HG03280 (cell line): ENCODE data around the gene GPR3.

ENCODE experiments used
- ATAC-seq: cut with Tn5 transposase; IDR thresholded peaks from one replicate; pipeline ENCODE4 v1.9.1; 2021; ENCODE audit warnings: mild to moderate bottlenecking, moderate library complexity; ENCODE audit not compliant: unreplicated experiment

Gene GPR3

DNA sequence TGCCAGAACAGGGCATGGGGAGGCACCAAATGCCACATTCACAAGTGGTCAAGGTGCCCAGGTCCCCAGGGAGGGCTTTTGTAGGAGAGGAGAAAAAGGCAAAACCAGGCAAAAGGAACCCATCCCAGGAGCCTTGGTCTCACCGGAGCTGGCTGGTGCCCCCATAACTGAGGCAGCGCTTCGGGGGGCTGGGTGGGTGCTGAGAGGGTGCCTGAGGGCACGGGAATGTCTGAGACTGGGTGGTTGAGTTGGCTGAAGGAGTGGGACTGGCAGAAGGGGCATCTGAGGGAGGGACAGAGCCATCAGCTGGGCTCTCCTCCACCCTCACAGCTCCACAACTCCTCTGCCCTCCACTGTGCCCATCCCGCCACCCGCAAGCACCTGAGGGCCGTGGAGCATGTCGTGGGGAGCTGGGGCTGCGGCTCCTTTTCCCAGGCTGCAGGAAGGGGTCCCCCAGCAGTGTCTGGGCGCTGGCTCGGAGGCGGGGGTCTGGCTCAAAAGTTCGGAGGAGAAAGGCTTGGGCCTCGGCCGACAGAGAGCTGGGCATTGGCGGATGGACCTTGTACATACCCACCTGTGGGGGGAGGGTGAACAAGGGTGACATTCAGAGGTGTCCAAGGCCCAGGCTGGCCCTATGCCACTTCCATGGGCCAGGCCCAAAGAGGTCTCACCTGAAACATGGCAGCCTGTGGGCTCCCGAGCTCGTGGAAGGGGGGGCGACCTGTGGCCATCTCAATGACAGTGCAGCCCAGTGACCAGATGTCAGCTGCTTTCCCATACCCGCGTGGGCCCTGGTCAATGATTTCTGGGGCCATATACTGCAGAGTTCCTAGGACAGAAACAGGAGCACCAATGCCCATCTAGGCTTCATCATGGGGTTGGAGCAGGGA, 34.1 kb upstream of the GPR3 start:
- ATAC-seq: no peak

DNA sequence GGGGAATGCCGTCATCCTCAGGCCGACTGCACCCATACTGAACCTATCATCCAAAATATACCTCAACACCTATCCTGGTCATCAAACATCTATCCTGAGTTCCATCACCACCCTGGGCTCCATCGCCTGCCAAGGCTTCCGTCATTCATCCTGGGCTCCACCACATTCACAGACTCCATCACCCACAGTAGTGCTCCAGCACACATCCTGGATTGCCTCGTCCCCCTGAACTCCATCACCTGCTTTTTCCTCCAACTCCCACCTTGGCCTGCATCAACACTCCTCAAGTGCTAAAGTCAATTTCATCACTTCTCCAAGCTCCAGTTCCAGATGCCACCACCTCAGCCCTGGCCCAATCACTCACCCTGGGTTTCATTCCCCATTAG, 33.5 kb upstream of the GPR3 start:
- no peak for ATAC-seq

DNA sequence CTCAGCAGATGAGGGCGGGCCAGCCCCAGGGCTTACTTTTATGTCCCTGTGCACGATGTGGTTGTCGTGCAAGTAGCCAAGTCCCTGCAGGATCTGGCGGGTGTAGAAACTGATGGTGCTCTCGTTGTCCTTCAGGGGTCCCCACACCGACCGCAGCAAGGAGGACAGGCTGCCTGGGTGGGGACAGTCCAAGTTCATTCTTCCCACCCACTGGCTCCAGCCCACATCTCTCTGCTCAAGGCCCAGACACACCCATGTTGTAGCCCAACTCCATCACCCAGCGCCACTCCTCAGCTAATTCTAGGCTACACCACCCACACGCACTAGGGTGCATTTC, 32.6 kb upstream of the GPR3 start:
- ATAC-seq: no peak

DNA sequence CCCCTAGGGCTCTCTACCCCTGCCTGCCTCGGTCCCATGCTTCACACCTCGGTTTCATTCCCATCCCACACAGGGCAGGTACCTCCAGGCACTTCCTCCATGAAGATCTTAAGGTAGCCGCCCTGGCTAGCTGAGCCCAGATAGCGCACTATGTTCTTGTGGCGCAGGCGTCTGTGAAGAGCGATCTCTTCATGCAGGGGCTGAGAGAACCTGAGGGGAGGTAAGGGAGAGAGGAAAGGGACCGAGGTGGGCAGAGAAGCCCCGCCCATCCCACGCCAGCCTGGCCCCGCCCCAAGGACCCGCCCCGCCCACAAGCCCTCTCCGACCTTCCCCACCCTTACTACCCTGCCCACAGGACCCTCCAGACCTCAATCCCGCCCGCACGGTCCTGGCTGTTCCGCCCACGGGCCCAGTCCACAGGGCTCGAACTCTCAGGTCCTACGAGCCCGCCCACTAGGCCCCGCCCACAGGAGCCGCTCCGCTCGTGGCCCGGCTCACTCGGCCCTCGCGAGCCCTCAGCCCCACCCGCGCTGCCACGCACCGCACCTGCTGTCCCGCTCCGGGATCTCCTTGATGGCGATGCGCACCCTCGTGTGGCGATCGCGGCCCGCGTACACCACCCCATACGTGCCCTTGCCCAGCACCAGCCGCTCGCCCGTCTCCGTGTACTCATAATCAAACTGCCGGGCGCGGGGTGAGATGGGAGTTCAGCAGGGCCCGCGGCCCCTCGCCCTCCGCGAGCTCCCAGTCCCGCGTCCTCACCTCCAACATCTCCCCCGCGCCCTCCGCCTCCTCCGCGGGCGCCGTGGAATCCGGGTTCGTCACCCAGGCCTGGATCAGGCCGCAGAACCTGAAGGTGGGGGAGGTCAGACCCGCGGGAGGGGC, 32.0 kb upstream of the GPR3 start:
- ATAC-seq: no peak

DNA sequence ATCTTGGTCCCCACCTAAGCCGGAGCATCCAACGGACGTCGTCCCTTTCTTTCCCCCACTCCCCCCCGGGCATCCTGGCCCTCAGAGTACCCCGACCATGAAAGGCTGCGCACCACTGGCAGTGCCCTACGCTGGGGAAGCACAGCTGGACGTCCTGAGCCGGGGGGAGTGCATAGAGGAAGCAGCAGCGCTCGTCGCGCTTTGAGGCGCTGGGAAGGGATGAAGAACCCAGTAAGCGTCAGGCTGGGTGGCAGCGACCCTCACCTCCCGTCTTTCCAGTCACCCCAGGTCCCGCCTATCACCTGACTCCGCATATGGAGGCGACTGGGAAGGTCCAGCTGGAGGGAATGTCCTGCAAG, 31.4 kb upstream of the GPR3 start:
- ATAC-seq: no peak

DNA sequence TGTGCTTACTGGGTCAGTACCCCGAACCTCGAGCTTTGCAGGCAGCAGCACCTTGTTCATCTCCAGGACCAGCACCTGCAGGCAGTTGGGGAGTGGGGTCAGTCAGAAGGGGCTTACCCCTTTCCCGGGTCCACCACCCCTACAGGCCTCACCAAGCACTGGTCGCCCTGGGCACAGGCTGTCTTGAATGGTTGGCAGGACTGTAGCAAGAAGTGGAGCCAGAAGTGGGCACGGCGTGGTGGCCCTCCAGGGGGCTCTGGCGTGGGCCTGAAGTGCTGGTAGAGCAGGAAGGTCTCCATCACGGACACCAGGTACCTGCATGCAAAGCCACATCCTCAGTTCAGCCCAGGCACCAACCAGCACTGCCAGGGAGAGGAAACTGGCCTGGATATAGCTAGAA, 30.9 kb upstream of the GPR3 start:
- no peak for ATAC-seq

DNA sequence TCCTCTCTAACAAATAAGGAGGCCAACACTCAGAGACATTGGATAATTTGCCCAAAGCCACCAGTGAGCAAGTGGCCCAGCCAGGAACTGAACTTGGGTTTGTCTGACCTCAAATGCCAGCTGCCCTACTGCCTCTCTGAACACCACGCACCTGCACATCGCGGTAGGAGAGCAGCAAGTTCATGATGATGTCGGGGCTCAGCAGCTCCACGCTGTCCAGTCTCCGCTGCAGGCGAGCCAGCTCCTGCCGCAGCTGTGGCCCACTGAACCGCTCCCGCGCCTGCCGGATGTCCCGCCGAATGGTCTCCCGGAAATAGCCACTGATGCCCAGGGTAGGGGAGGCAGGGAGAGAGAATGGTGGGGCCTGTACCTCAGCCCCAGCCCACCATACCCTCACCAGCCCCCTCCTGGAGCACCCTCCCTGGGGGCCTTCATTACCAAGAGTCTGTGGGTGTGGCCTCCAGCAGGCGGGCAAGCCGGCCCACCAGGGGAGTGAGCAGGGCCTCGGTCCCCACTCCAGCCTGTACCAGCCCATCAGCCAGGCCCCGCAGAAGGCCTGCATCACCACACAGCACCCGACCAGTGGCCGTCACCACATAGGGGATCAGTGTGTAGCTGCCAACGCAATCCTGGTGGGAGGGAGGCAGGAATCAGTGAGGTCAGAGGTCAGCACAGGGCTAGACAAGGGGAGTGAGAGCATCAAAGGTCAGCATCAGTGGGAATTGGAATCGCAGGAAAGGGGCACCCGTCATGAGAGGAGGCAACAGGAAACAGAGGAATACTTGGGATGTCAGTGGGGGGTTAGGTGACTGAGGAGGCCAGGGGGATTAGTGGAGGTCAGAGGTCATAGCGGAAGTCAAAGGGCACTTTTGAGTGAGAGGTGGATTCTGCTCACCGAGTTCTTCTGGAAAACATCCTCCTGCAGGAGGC, 28.4 kb upstream of the GPR3 start:
- ATAC-seq: no peak

DNA sequence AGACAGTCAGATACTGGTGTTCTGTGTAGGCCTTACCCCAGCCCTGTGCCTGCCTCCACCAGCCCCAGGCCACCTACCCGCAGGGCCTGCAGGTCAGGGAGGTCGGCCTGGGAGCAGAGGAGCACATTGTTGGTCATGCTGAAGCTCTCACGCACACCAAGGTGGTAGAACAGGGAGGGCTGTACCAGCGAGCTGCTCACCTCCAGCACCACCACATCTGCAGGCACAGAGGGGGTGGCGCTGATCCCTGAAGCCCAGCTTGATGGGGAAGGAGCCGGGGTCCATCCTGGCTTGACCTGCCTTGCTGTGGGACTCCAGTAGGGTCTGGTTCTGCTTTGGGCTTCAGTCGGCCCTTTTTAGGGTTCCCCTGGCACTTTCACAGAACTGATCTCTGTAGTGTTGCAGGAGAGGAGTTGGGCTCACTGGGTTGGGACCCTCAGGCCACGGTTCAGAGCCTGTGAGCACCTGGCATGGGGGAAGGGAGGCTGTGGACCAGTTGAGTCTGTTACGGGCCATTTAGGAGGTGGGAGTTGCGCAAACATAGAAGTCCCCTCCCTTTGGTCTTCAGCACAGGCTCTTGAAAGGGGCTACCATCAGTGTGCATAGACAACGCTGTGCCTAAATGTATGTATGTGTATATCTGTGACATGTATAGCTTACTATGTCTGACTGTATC, 27.6 kb upstream of the GPR3 start:
- no peak for ATAC-seq

DNA sequence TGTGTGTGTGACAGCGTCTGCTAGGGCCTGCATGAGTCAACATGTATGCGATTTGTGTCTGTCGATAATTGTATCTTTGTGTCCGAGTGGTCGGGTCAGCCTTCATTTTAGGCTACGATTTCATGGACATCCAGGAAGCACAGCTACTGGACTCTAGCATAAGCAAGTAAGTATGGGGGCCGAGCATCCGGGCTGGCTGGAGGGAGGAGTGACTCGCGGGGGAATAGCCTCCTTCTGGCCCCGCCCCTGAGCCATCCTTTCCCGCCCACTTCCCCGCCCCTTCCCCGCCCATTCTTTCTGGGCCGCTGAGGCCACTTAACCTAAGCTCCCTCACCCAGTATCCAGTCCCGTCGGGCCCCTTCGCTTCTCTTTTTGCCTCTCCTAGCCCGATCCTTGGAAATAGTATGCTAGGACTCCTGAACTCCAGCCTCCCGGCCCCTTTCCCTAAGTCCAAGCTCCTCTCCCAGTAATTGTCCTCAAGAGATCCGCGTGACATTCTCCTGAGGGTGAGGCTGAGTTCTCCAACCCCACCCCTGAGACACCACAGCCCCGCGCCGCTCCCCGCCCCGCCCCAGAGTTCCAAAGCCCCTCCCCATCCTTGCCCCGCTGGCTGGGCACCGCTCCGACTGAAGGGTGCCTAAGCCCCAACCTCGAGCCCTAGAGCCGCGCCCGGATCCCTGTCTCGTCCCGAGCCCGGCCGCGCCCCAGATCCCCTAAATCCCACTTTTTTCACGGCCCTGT, 26.9 kb upstream of the GPR3 start:
- no peak for ATAC-seq

DNA sequence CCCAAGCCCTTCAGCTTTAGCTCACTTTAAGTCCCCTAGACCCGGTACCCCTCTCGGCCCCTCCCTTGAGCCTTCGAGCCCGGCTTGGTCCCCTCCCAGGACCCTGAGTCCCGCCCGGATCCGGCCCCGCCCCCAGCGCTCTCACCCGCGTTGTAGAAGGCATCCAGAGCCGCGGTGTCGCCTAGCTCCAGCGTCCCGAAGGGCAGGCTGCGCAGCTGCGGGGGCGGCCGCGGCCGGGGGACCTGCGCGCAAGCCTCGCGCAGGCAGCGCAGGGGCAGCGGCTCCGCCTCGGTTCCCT, 26.4 kb upstream of the GPR3 start:
- no peak for ATAC-seq

DNA sequence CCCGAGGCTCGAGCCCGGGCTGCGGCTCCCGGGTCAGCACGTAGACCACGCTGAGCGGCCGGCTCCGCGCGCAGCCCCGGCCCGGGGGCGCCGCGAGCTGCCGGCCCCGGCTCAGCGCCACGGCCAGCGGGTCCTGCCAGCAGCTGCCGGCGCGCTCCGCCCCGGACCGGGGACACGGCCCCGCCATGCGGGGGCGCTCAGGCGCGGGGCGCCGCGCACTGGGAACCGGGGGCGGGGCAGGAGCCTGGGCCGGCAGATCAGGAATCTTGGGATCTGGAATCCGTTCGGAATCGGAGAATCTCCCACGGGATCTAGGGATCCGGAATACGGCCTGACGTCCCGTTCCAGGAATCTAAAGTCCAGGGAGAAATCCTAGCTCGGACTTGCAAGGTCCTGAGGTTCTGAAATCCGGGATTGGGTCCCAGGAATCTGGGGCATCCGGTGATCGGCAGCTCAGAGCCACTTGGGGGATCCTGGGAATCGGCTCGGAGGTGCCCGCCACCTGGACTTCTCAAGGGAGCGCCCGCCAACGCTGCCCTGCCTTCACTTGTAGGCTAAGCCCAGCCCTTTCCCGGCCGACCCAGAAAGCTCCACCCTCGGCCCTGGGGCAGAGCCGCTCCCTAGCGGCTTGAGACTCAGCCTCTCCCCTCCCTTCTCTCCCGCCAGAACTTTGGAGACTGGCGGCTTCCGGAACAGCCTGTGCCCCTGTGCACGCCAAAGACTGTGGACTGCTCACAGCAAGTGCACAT, 25.8 kb upstream of the GPR3 start, which contains the start of gene MAP3K6:
Gene MAP3K6, minus strand, starts transcription at position 551 of the 749 bp plus-strand sequence. Its CDS starts 364 bp downstream, at position 187.
- ATAC-seq: no peak

DNA sequence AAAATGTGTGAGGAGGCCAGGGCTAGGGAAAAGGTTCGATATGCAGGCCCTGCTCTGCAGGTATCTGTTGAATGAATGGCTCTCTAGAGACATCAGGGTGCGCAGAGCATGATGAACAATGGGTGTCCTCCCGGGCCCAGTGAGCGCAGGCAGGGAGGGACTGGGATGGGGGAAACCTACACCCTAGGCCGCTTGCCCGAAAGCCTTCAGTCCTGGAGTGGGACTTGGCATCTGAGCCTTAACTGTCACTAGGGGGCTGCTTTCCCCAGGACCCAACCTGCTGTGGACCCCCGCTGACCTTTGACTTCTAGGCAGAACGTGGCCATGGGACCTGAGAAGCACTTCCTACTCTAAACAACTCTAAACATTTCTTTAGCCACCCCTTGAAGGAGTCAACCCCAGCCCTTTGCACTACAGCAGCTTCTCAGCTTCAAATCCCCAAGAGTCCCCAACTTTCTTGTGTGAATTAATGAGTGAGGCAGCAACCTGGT, 25.2 kb upstream of the GPR3 start:
- no peak for ATAC-seq

DNA sequence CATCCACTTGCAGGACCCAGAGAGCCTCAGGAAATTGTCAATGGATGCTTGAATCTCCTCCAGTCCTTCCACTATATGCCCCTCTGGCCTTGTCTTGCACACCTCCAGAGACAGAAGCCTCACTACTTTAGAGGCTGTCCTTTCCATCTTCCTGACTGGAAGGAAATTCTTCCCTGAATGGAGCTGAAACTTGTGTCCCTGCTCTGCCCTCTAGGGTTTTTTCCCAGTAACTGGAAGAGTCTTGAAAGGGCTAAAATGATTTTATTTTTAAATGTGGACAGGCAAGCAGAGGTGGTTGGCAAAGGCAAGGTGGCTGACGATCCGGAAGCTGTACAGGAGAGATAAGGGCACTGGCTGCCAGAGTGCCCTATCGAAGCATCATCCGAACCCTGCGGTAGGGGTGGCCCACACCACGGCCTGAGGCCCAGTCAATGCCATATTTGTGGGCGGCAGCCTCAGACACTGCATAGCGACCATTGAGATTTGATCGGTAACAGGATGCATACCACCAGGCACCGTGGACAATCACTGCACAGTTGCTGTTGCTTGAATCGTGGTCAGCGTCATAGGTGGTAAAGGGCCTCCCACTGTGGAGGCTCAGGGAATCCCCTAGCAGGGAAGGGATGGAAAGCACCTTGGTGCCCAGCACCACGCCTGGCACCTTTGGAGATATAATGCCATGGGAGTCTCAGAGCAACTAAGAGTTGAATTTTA, 23.4 kb upstream of the GPR3 start:
- no peak for ATAC-seq

DNA sequence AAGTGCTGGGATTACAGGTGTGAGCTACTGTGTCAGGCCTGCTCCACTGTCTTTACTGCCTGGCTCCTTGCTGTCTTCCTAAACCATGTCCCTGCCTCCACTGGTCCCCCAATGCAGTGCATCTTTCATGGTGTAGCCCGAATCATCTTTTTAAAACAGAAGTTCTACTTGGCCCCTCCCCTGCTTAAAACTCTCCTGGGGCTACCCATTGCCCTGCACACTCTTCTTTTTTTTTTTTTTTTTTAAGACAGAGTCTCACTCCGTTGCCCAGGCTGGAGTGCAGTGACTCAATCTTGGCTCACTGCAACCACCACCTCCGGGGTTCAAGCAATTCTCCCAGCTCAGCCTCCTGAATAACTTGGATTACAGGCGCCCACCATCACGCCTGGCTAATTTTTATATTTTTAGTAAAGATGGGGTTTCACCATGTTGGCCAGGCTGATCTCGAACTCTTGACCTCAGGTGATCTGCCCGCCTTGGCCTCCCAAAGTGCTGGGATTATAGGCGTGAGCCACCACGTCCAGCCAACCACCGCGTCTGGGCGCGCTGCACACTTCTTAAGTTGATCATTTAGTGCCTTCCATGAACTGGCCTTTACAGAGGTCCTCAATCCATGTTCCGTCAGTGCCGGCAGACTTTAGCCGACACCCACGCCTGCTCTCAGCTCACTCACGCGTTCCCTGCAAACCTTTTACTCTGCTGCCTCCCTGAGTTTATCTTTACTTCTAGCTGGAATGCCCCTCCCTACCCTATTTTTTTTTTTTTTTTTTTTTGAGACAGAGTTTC, 20.2 kb upstream of the GPR3 start:
- no peak for ATAC-seq

DNA sequence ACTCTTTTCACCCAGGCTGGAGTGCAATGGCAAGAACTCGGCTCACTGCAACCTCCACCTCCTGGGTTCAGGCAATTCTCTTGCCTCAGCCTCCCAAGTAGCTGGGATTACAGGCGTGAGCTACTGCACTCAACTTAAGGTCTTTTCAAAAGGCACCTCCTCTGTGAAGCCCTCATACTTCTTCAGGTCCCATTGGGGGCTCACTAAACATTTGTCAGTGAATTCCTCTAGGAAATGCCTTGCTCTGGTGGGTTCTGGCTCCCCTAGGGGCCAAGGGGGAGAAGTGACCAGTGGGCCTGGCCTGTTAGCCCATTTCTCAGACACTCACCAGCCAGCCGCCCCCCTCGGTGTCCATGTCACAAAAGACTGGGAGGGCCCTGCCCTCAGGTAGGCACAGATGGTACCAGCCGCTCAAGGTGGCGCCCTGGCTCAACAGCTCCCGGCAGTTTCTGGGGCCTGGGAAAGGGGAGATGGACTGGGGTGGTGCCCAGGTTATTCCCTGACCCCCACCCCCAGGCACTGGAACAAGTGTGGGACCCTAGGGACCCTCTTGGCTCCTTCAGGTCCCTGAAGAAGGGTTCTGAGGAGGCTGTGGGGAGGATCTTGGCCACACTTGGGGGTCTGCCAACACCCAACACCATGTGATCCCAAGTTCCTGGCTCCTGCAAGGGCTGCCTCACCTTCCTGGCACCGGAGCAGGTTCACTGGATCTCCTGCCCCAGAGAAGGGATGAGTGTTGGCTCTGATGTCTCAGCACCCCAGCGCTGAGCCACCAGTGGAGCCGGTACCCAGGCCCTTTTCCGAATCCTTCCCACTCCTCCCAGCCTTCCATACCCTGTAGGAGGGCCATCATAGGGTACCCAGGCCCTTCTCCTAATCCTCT, 19.4 kb upstream of the GPR3 start:
- ATAC-seq: no peak

DNA sequence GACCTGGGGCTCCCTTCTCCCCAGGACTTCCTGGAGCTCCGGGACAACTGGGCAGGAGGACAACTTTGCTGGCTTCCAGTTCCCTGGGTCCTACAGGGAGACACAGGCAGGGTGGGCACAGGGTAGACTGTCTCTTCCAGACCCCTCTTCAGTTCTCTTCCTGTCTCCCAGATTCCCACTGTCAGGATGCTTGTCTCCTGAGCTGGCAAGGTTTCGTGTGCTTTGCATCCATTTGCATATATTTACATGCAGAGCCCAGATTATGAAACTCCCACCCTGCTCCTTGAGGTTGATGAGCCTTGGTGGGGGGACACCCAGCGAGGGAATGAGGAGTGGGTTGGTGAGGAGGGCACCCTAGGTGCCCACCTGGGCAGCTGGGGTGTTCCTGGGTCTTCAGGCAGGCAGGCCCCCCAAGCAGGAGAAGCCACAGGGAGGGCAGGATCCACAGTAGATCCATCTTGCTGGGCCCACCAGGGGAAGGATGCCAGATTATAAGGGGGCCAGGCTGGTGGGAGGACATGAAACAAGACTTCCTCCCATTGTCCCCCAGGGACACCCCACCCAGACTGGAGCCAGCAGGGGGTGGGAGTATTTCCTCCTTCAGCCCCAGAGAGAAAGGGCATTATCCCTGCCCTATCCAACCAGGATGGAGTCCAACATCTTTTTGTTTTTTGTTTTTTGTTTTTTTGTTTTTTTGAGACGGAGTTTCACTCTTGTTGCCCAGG, 17.9 kb upstream of the GPR3 start, which contains the start of gene FCN3:
Gene FCN3, minus strand, starts transcription at position 463 of the 725 bp plus-strand sequence. Its CDS starts 6 bp downstream, at position 457.
- no peak for ATAC-seq
